ENCODE data around the gene ZC3H18.

- no peak for TF ChIP-seq CTCF (IDR thresholded peaks at IDR 0.05 in 2 of 3, conservative IDR thresholded peaks at IDR 0.05 in 1 of 3; ENCODE audit: borderline replicate concordance in 1 of 3, insufficient read depth in 1 of 3, low read depth in 2 of 3, low read length in 2 of 3)
- no peak for TF ChIP-seq EZH2 (IDR thresholded peaks at IDR 0.05)
- no peak for TF ChIP-seq EGR1 (IDR thresholded peaks at IDR 0.05; ENCODE audit: low read depth)
Observed at GRCh38 chr16:88631920-88632586, 61.9 kb downstream of the ZC3H18 start.
